GM12878 (cell line): Measurements from ENCODE around the gene TMEM208. TPM values are rescaled to one million over a fixed set of nuclear protein-coding genes. Genes with fewer than 3 reads are reported as not detected.

Experiments used
- ATAC-seq: fragments of 200-7000 bp; cut with Tn5 transposase; 3 replicates; pipeline ENCODE4 v1.9.1; 2020; ENCODE audit warnings: mild to moderate bottlenecking, moderate library complexity
- BruUV-seq: library from RNA; stranded (reverse); fragments of 400-500 nt; replicated peaks from 2 replicates; lab custom pipeline; 2021; lab: Mats Ljungman, UMichigan
- CTCF ChIA-PET: fragments of 300-600 bp; sonication (Branson Sonifier 250); formaldehyde crosslinking; extraction: SDS; loops from one replicate; lab custom pipeline; 2021; ENCODE audit warnings: inconsistent platforms; lab: Yijun Ruan, JAX
- POLR2A ChIA-PET: fragments of 350-600 bp; formaldehyde crosslinking; extraction: SDS; loops from one replicate; lab custom pipeline; 2021; ENCODE audit warnings: inconsistent platforms; lab: Charles Lee
- RAD21 ChIA-PET: fragments of 300-600 bp; sonication (Branson Sonifier 250); formaldehyde crosslinking; loops from one replicate; lab custom pipeline; 2023; ENCODE audit warnings: antibody characterized with exemption; ENCODE audit not compliant: unreplicated experiment; lab: Charles Lee
- SMC1A ChIA-PET: fragments of 300-600 bp; sonication (Branson Sonifier 250); formaldehyde crosslinking; loops from one replicate; lab custom pipeline; 2023; ENCODE audit not compliant: unreplicated experiment, uncharacterized antibody; lab: Charles Lee
- DNase-seq: peaks from one replicate; pipeline ENCODE4 v3.0.0-alpha.2; 2011; ENCODE audit warnings: low read depth, low spot score
- FAIRE-seq: peaks from 3 replicates; lab custom pipeline; 2011; peaks lifted over from hg19 to GRCh38; lab: Jason Lieb, UNC
- H2AFZ ChIP-seq: 2 replicates; pipeline ENCODE4 v1.6.0; 2011; ENCODE audit warnings: low read depth, low read length, control low read depth; ENCODE audit not compliant: control insufficient read depth
- H3K27ac ChIP-seq: 2 replicates; pipeline ENCODE4 v1.5.1; 2011; ENCODE audit warnings: control low read depth; ENCODE audit not compliant: control insufficient read depth, insufficient read depth
- H3K27me3 ChIP-seq, 2 experiments: replicated peaks in 1 of 2; 2 replicates each; pipeline versions ENCODE4 v1.6.0 to v1.6.1; 2011; ENCODE audit warnings: low read length in 1 of 2; ENCODE audit not compliant: control insufficient read depth in 2 of 2, insufficient read depth in 2 of 2
- H3K36me3 ChIP-seq, 2 experiments: 2 replicates each; pipeline ENCODE4 v1.5.1; 2011; ENCODE audit warnings: low read length in 1 of 2; ENCODE audit not compliant: control insufficient read depth in 2 of 2, insufficient read depth in 2 of 2
- H3K4me1 ChIP-seq: 2 replicates; pipeline ENCODE4 v1.6.1; 2011; ENCODE audit warnings: mild to moderate bottlenecking, low read length, moderate library complexity, mixed read lengths; ENCODE audit not compliant: control insufficient read depth, insufficient read depth
- H3K4me2 ChIP-seq: 2 replicates; pipeline ENCODE4 v1.6.0; 2011; ENCODE audit warnings: control low read depth; ENCODE audit not compliant: control insufficient read depth, insufficient read depth
- H3K4me3 ChIP-seq: fragments of 200-600 bp; sonication (generic); 2 replicates; pipeline ENCODE4 v1.5.1; 2016
- H3K79me2 ChIP-seq: 2 replicates; pipeline ENCODE4 v1.6.0; 2011; ENCODE audit warnings: low read length; ENCODE audit not compliant: control insufficient read depth, insufficient read depth
- H3K9ac ChIP-seq: 2 replicates; pipeline ENCODE4 v1.8.0; 2011; ENCODE audit warnings: low read length, control low read depth, mixed read lengths; ENCODE audit not compliant: control insufficient read depth, insufficient read depth
- H3K9me3 ChIP-seq: replicated peaks from 3 replicates; pipeline ENCODE4 v1.5.1; 2011; ENCODE audit warnings: mild to moderate bottlenecking, low read length; ENCODE audit not compliant: control insufficient read depth, insufficient read depth
- H4K20me1 ChIP-seq: 2 replicates; pipeline ENCODE4 v1.6.0; 2011; ENCODE audit not compliant: control insufficient read depth, insufficient read depth
- CREM ChIP-seq: IDR thresholded peaks from 2 replicates; pipeline ENCODE4 v1.6.1; 2014; ENCODE audit warnings: antibody characterized with exemption, low read depth
- MYB ChIP-seq: fragments of 150-350 bp; IDR thresholded peaks from 2 replicates; pipeline ENCODE4 v1.6.1; 2014; ENCODE audit warnings: mild to moderate bottlenecking, low read depth, low read length, borderline replicate concordance
- POLR2A ChIP-seq: IDR thresholded peaks from 2 replicates; pipeline ENCODE4 v1.6.1; 2011; ENCODE audit warnings: low read depth, mild to moderate bottlenecking, low read length
- SKIL ChIP-seq: fragments of 450-650 bp; IDR thresholded peaks from 2 replicates; pipeline ENCODE4 v1.6.1; 2017; ENCODE audit warnings: mild to moderate bottlenecking, low read depth, inconsistent platforms; ENCODE audit not compliant: poor library complexity, severe bottlenecking
- ZSCAN29 ChIP-seq: fragments of 450-650 bp; IDR thresholded peaks from 2 replicates; pipeline ENCODE4 v1.6.1; 2017; ENCODE audit warnings: mild to moderate bottlenecking, moderate library complexity
- in situ Hi-C: fragments of 300-500 bp; cut with MboI; formaldehyde crosslinking; loops from 9 replicates; pipeline ENCODE4 v1.14.3; 2018; ENCODE audit warnings: mixed read lengths
- intact Hi-C: fragments of 100-400 bp; cut with micrococcal nuclease; formaldehyde crosslinking; loops from one replicate; pipeline ENCODE4 v1.14.2; 2022; ENCODE audit not compliant: unreplicated experiment
- polyA plus RNA-seq, 11 experiments: library from polyadenylated mRNA; depleted of rRNA in 4 of 11; unstranded in 6 of 11; stranded (reverse) in 5 of 11; fragments of >200 nt; fragmentation: Nextera tagmentation in 4 of 11; fragmentation: Illumina TruSeq in 1 of 11; extraction: Ambion mirVana in 4 of 11; extraction: Trizol in 1 of 11; gene quantifications; 1 replicate in 1 of 11; 2 replicates in 10 of 11; pipeline versions ENCODE4 v1.2.1 to v1.2.3, GENCODE V29; 2011 to 2016; ENCODE audit warnings: inconsistent platforms in 2 of 11, missing spikeins in 2 of 11, low read depth in 1 of 11
- total RNA-seq, 4 experiments: library from RNA; depleted of rRNA in 3 of 4; stranded (reverse); fragments of >200 nt in 3 of 4; fragmentation: Illumina TruSeq in 1 of 4; extraction: Trizol in 1 of 4; gene quantifications; 2 replicates each; pipeline versions ENCODE4 v1.2.1 to v1.2.3, GENCODE V29; 2013 to 2021

TMEM208 gene
- total and polyA plus RNA-seq, 10 of the 15 experiments (the other 5 are each of a cell fraction or from before 2014, with no cell fraction given): 34.1 to 244 (median 54.1) TPM

GRCh38 chr16:67212766-67213165 is 14.2 kb upstream of the TMEM208 start:
- CTCF ChIA-PET: no interaction called here
- DNase-seq (no peak), FAIRE-seq (no peak), ATAC-seq (no peak)
- in situ Hi-C loops (no loop called here), intact Hi-C loops (no loop called here)
- POLR2A ChIA-PET: no interaction called here
- no peaks in the 10 kb centered on the region for H3K79me2 ChIP-seq
- RAD21 ChIA-PET: no interaction called here
- BruUV-seq: no TSS peak
- no peak overlapping the region for H3K4me3 ChIP-seq
- SMC1A ChIA-PET: interaction anchor here (1.0 kb wide), 1 partner anchor 253 kb away, joined by 3 read pairs; no protein-coding TSS in a partner anchor
- no peak overlapping the region for H3K4me2 ChIP-seq
- no peak overlapping the region for H3K9ac ChIP-seq
- no peak for TF ChIP-seq POLR2A
- TF ChIP-seq CREM: no peak
- no peak for TF ChIP-seq MYB
- TF ChIP-seq ZSCAN29: no peak
- TF ChIP-seq SKIL: no peak
- H3K4me1 ChIP-seq: no peaks in the 10 kb centered on the region
- H3K27ac ChIP-seq: no peak overlapping the region
- no peaks in the 10 kb centered on the region for H3K9me3 ChIP-seq
- H4K20me1 ChIP-seq: no peaks in the 10 kb centered on the region
- H3K36me3 ChIP-seq: no peaks in the 10 kb centered on the region
- no peak overlapping the region for H2AFZ ChIP-seq
- no peaks in the 10 kb centered on the region for H3K27me3 ChIP-seq
